ENCODE results near the gene RXFP2. TPM values are rescaled to one million over a fixed set of nuclear protein-coding genes. Genes with fewer than 3 reads are reported as not detected.

Gene RXFP2
- not detected for total RNA-seq
- polyA plus RNA-seq: not detected

- no peaks in the 10 kb centered on the region for H3K36me3 ChIP-seq (ENCODE audit: insufficient read depth)
- H3K4me1 ChIP-seq (ENCODE audit: insufficient read depth): no peaks in the 10 kb centered on the region
- WGBS: 81% methylated on average over 2 of the region's 2 CpGs
- H3K4me3 ChIP-seq (ENCODE audit: low read depth, low read length): no peak within 1 kb of the TSS
- no peak within 1 kb of the TSS for H3K27ac ChIP-seq (ENCODE audit: low read depth)
- DNase-seq (ENCODE audit: extremely low spot score): no peak
Measured at GRCh38 chr13:31739226-31739625, at the start of gene RXFP2. Gene RXFP2, plus strand, starts transcription at chr13:31739526. Its CDS starts 87 bp downstream, at chr13:31739613.

- no peaks in the 10 kb centered on the region for H3K4me1 ChIP-seq (ENCODE audit: insufficient read depth)
- no peak overlapping the region for H3K27ac ChIP-seq (ENCODE audit: low read depth)
- no peak overlapping the region for H3K4me3 ChIP-seq (ENCODE audit: low read depth, low read length)
- no peaks in the 10 kb centered on the region for H3K36me3 ChIP-seq (ENCODE audit: insufficient read depth)
- no peak for DNase-seq (ENCODE audit: extremely low spot score)
- WGBS: 0% methylated on average over 1 of the region's 1 CpG
Measured at GRCh38 chr13:31697290-31697689, 42.0 kb upstream of the RXFP2 start.

- DNase-seq (ENCODE audit: extremely low spot score): no peak
- 38% methylated on average over 3 of the region's 3 CpGs for WGBS
- no peak overlapping the region for H3K4me3 ChIP-seq (ENCODE audit: low read depth, low read length)
- no peak overlapping the region for H3K27ac ChIP-seq (ENCODE audit: low read depth)
- no peaks in the 10 kb centered on the region for H3K4me1 ChIP-seq (ENCODE audit: insufficient read depth)
- no peaks in the 10 kb centered on the region for H3K36me3 ChIP-seq (ENCODE audit: insufficient read depth)
Measured at GRCh38 chr13:31699650-31700049, 39.7 kb upstream of the RXFP2 start.

- Histone ChIP-seq H3K27ac (ENCODE audit: low read depth) (no peak overlapping the region), H3K36me3 (ENCODE audit: insufficient read depth) (no peaks in the 10 kb centered on the region), H3K4me3 (ENCODE audit: low read depth, low read length) (no peak overlapping the region), H3K4me1 (ENCODE audit: insufficient read depth) (no peaks in the 10 kb centered on the region)
- WGBS: 91% methylated on average over 3 of the region's 3 CpGs
- no peak for DNase-seq (ENCODE audit: extremely low spot score)
Measured at GRCh38 chr13:31703780-31704179, 35.5 kb upstream of the RXFP2 start.

- H3K36me3 ChIP-seq (ENCODE audit: insufficient read depth): no peaks in the 10 kb centered on the region
- no peak overlapping the region for H3K4me3 ChIP-seq (ENCODE audit: low read depth, low read length)
- no peaks in the 10 kb centered on the region for H3K4me1 ChIP-seq (ENCODE audit: insufficient read depth)
- DNase-seq (ENCODE audit: extremely low spot score): no peak
- no peak overlapping the region for H3K27ac ChIP-seq (ENCODE audit: low read depth)
- 87% methylated on average over 1 of the region's 1 CpG for WGBS
Measured at GRCh38 chr13:31706105-31706504, 33.2 kb upstream of the RXFP2 start.

GRCh38 chr13:31717583-31717982 lies 21.7 kb upstream of the RXFP2 start:
- DNase-seq (ENCODE audit: extremely low spot score): no peak
- no peak overlapping the region for H3K4me3 ChIP-seq (ENCODE audit: low read depth, low read length)
- no peaks in the 10 kb centered on the region for H3K4me1 ChIP-seq (ENCODE audit: insufficient read depth)
- H3K27ac ChIP-seq (ENCODE audit: low read depth): no peak overlapping the region
- no peaks in the 10 kb centered on the region for H3K36me3 ChIP-seq (ENCODE audit: insufficient read depth)

- Histone ChIP-seq H3K4me3 (ENCODE audit: low read depth, low read length) (no peak overlapping the region), H3K4me1 (ENCODE audit: insufficient read depth) (no peaks in the 10 kb centered on the region), H3K36me3 (ENCODE audit: insufficient read depth) (no peaks in the 10 kb centered on the region), H3K27ac (ENCODE audit: low read depth) (no peak overlapping the region)
- 86% methylated on average over 3 of the region's 3 CpGs for WGBS
- no peak for DNase-seq (ENCODE audit: extremely low spot score)
Measured at GRCh38 chr13:31719214-31719613, 20.1 kb upstream of the RXFP2 start.

GRCh38 chr13:31722673-31723072 lies 16.7 kb upstream of the RXFP2 start:
- H3K4me1 ChIP-seq (ENCODE audit: insufficient read depth): no peaks in the 10 kb centered on the region
- H3K4me3 ChIP-seq (ENCODE audit: low read depth, low read length): no peak overlapping the region
- H3K27ac ChIP-seq (ENCODE audit: low read depth): no peak overlapping the region
- no peak for DNase-seq (ENCODE audit: extremely low spot score)
- H3K36me3 ChIP-seq (ENCODE audit: insufficient read depth): no peaks in the 10 kb centered on the region
- WGBS: 17% methylated on average over 5 of the region's 5 CpGs

- no peak overlapping the region for H3K27ac ChIP-seq (ENCODE audit: low read depth)
- no peak for DNase-seq (ENCODE audit: extremely low spot score)
- WGBS: 90% methylated on average over 5 of the region's 5 CpGs
- H3K36me3 ChIP-seq (ENCODE audit: insufficient read depth): no peaks in the 10 kb centered on the region
- no peak overlapping the region for H3K4me3 ChIP-seq (ENCODE audit: low read depth, low read length)
- no peaks in the 10 kb centered on the region for H3K4me1 ChIP-seq (ENCODE audit: insufficient read depth)
Measured at GRCh38 chr13:31725841-31726240, 13.5 kb upstream of the RXFP2 start.

- Histone ChIP-seq H3K36me3 (ENCODE audit: insufficient read depth) (no peaks in the 10 kb centered on the region), H3K27ac (ENCODE audit: low read depth) (no peak overlapping the region), H3K4me3 (ENCODE audit: low read depth, low read length) (no peak overlapping the region), H3K4me1 (ENCODE audit: insufficient read depth) (no peaks in the 10 kb centered on the region)
- no peak for DNase-seq (ENCODE audit: extremely low spot score)
- 65% methylated on average over 6 of the region's 6 CpGs for WGBS
Measured at GRCh38 chr13:31731921-31732320, 7.4 kb upstream of the RXFP2 start.

- no peak for DNase-seq (ENCODE audit: extremely low spot score)
- no peak overlapping the region for H3K4me3 ChIP-seq (ENCODE audit: low read depth, low read length)
- H3K27ac ChIP-seq (ENCODE audit: low read depth): no peak overlapping the region
- WGBS: 13% methylated on average over 5 of the region's 5 CpGs
- no peaks in the 10 kb centered on the region for H3K4me1 ChIP-seq (ENCODE audit: insufficient read depth)
- H3K36me3 ChIP-seq (ENCODE audit: insufficient read depth): no peaks in the 10 kb centered on the region
Measured at GRCh38 chr13:31733066-31733465, 6.3 kb upstream of the RXFP2 start.

GRCh38 chr13:31733647-31734046 lies 5.7 kb upstream of the RXFP2 start:
- H3K4me3 ChIP-seq (ENCODE audit: low read depth, low read length): no peak overlapping the region
- H3K27ac ChIP-seq (ENCODE audit: low read depth): no peak overlapping the region
- WGBS: 64% methylated on average over 2 of the region's 2 CpGs
- no peak for DNase-seq (ENCODE audit: extremely low spot score)
- H3K36me3 ChIP-seq (ENCODE audit: insufficient read depth): no peaks in the 10 kb centered on the region
- H3K4me1 ChIP-seq (ENCODE audit: insufficient read depth): no peaks in the 10 kb centered on the region

- Histone ChIP-seq H3K27ac (ENCODE audit: low read depth) (no peak overlapping the region), H3K36me3 (ENCODE audit: insufficient read depth) (no peaks in the 10 kb centered on the region), H3K4me3 (ENCODE audit: low read depth, low read length) (no peak overlapping the region), H3K4me1 (ENCODE audit: insufficient read depth) (no peaks in the 10 kb centered on the region)
- 9% methylated on average over 7 of the region's 7 CpGs for whole genome bisulfite sequencing
- peak; percentile 33 for DNase-seq (ENCODE audit: extremely low spot score)
Measured at GRCh38 chr13:31742097-31742734, 2.9 kb downstream of the RXFP2 start.

GRCh38 chr13:31747291-31747690 lies 8.0 kb downstream of the RXFP2 start:
- Histone ChIP-seq H3K27ac (ENCODE audit: low read depth) (no peak overlapping the region), H3K36me3 (ENCODE audit: insufficient read depth) (no peaks in the 10 kb centered on the region), H3K4me1 (ENCODE audit: insufficient read depth) (no peaks in the 10 kb centered on the region), H3K4me3 (ENCODE audit: low read depth, low read length) (no peak overlapping the region)
- DNase-seq (ENCODE audit: extremely low spot score): no peak
- 79% methylated on average over 3 of the region's 3 CpGs for WGBS

- Histone ChIP-seq H3K36me3 (ENCODE audit: insufficient read depth) (no peaks in the 10 kb centered on the region), H3K4me3 (ENCODE audit: low read depth, low read length) (no peak overlapping the region), H3K27ac (ENCODE audit: low read depth) (no peak overlapping the region), H3K4me1 (ENCODE audit: insufficient read depth) (no peaks in the 10 kb centered on the region)
- no peak for DNase-seq (ENCODE audit: extremely low spot score)
- 77% methylated on average over 2 of the region's 2 CpGs for WGBS
Measured at GRCh38 chr13:31747966-31748365, 8.6 kb downstream of the RXFP2 start.
